ENCODE data around the gene PLPPR3. TPM values are rescaled to one million over a fixed set of nuclear protein-coding genes. Genes with fewer than 3 reads are reported as not detected.

PLPPR3 gene
- total and polyA plus RNA-seq, 9 of the 15 experiments (the other 6 are each of a cell fraction or from before 2014, with no cell fraction given), result 0.01 to 48.2 (median 8.6) TPM

DNA sequence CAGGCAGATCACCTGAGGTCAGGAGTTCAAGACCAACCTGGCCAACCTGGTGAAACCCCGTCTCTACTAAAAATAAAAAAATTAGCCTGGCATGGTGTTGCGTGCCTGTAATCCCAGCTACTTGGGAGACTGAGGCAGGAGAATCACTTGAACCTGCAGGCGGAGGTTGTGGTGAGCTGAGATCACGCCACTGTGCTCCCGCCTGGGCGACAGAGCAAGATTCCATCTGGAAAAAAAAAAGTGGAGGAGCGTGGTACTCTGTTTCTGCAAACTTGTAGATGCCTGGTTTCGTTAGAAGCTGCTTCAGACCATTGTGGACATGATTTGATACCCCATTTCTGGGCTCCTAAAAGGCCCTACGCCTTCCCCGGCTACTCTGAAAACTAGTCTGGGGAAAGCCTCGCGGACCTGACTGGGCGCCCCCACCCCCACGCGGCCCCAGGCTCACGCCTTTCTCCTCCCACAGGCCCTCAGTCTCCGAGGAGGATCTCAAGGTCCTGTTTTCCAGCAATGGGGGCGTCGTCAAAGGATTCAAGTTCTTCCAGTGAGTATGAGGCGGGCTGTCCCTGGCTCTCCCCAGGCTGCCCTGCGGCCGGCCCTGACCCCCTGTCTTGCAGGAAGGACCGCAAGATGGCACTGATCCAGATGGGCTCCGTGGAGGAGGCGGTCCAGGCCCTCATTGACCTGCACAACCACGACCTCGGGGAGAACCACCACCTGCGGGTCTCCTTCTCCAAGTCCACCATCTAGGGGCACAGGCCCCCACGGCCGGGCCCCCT is 11.5 kb downstream of the PLPPR3 start (continued):
- TF ChIP-seq ZNF347 (CRISPR knock-in tag; IDR thresholded peaks at IDR 0.05; ENCODE audit: low read depth) (no peak), CBX8 (IDR thresholded peaks at IDR 0.05; ENCODE audit: borderline replicate concordance, extremely low read depth, low read depth, low read length, poor library complexity, severe bottlenecking) (no peak), MCM2 (IDR thresholded peaks at IDR 0.05; ENCODE audit: low read depth) (no peak), KDM5B (IDR thresholded peaks at IDR 0.05; ENCODE audit: insufficient replicate concordance, low read depth, low read length) (no peak), PHF21A (IDR thresholded peaks at IDR 0.05; ENCODE audit: borderline replicate concordance, low read depth) (no peak), TRIM24 (IDR thresholded peaks at IDR 0.05) (no peak), ZKSCAN3 (CRISPR knock-in tag; IDR thresholded peaks at IDR 0.05) (no peak), ZNF239 (CRISPR knock-in tag; IDR thresholded peaks at IDR 0.05) (no peak), MECOM (CRISPR knock-in tag; IDR thresholded peaks at IDR 0.05) (no peak), NFE2 (IDR thresholded peaks at IDR 0.05; ENCODE audit: low read depth) (no peak), HEY1 (CRISPR knock-in tag; IDR thresholded peaks at IDR 0.05; ENCODE audit: borderline replicate concordance) (no peak), MAZ (CRISPR knock-in tag; conservative IDR thresholded peaks at IDR 0.05 in 1 of 2, IDR thresholded peaks at IDR 0.05 in 1 of 2) (no peak), RB1 (IDR thresholded peaks at IDR 0.05; ENCODE audit: low read depth) (no peak), ZFP36 (IDR thresholded peaks at IDR 0.05; ENCODE audit: low read depth, low read length, partially characterized antibody) (peak; percentile 10), ZNF212 (CRISPR knock-in tag; IDR thresholded peaks at IDR 0.05) (no peak), TBP (optimal IDR thresholded peaks at IDR 0.05; ENCODE audit: low read depth, low read length) (no peak), ZNF444 (CRISPR knock-in tag; IDR thresholded peaks at IDR 0.05) (no peak), SUPT5H (IDR thresholded peaks at IDR 0.05) (peak; percentile 50; the same call in 1 of the 2 replicates), POLR2A (conservative IDR thresholded peaks at IDR 0.05) (peak; percentile 64; the same call in 1 of the 2 replicates), ZNF217 (CRISPR knock-in tag; IDR thresholded peaks at IDR 0.05) (no peak), ZNF778 (CRISPR knock-in tag; IDR thresholded peaks at IDR 0.05) (no peak), NFIC (IDR thresholded peaks at IDR 0.05) (peak; percentile 15; the same call in 1 of the 2 replicates)
- TF ChIP-seq, protein P1, sequence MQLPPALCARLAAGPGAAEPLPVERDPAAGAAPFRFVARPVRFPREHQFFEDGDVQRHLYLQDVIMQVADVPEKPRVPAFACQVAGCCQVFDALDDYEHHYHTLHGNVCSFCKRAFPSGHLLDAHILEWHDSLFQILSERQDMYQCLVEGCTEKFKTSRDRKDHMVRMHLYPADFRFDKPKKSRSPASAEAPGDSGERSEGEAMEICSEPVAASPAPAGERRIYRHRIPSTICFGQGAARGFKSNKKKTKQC (CRISPR knock-in tag; IDR thresholded peaks at IDR 0.05), result no peak
- TF ChIP-seq, protein P2, sequence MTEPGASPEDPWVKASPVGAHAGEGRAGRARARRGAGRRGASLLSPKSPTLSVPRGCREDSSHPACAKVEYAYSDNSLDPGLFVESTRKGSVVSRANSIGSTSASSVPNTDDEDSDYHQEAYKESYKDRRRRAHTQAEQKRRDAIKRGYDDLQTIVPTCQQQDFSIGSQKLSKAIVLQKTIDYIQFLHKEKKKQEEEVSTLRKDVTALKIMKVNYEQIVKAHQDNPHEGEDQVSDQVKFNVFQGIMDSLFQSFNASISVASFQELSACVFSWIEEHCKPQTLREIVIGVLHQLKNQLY (CRISPR knock-in tag; conservative IDR thresholded peaks at IDR 0.05), result no peak
- TF ChIP-seq, protein P3, sequence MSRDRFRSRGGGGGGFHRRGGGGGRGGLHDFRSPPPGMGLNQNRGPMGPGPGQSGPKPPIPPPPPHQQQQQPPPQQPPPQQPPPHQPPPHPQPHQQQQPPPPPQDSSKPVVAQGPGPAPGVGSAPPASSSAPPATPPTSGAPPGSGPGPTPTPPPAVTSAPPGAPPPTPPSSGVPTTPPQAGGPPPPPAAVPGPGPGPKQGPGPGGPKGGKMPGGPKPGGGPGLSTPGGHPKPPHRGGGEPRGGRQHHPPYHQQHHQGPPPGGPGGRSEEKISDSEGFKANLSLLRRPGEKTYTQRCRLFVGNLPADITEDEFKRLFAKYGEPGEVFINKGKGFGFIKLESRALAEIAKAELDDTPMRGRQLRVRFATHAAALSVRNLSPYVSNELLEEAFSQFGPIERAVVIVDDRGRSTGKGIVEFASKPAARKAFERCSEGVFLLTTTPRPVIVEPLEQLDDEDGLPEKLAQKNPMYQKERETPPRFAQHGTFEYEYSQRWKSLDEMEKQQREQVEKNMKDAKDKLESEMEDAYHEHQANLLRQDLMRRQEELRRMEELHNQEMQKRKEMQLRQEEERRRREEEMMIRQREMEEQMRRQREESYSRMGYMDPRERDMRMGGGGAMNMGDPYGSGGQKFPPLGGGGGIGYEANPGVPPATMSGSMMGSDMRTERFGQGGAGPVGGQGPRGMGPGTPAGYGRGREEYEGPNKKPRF (IDR thresholded peaks at IDR 0.05; ENCODE audit: low read depth, low read length), result no peak
- TF ChIP-seq, protein P4, sequence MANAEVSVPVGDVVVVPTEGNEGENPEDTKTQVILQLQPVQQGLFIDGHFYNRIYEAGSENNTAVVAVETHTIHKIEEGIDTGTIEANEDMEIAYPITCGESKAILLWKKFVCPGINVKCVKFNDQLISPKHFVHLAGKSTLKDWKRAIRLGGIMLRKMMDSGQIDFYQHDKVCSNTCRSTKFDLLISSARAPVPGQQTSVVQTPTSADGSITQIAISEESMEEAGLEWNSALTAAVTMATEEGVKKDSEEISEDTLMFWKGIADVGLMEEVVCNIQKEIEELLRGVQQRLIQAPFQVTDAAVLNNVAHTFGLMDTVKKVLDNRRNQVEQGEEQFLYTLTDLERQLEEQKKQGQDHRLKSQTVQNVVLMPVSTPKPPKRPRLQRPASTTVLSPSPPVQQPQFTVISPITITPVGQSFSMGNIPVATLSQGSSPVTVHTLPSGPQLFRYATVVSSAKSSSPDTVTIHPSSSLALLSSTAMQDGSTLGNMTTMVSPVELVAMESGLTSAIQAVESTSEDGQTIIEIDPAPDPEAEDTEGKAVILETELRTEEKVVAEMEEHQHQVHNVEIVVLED (CRISPR knock-in tag; IDR thresholded peaks at IDR 0.05), result no peak

Measured in K562 (cell line).